Measurements from ENCODE around the gene SEC11A.
A peak's percentile ranks its signal among the peaks of the same experiment; 100 is the strongest.

SEC11A gene

GRCh38 chr15:84634228-84634837 lies 81.6 kb downstream of the SEC11A start:
- DNase-seq, result no peak

GRCh38 chr15:84633311-84634227 lies 82.4 kb downstream of the SEC11A start:
- DNase-seq, result peak; percentile 47

GRCh38 chr15:84631706-84632272 lies 84.2 kb downstream of the SEC11A start:
- no peak for DNase-seq

DNA sequence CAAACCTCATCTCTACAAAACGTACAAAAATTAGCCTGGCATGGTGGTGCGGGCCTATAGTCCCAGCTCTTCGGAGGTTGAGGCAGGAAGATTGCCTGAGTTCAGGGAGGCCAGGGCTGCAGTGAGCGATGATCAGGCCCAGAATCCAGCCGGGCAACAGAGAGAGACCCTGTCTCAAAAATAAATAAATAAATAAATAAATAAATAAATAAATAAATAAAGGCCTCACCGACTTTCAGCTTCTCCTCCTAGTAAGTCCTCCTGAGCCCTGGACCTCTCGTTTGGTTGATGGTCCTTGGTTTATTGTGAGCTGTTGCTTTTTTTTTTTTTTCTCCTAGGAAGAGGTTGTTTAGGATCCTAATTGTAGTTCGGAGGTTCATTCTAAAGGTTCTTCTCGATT lies 86.9 kb downstream of the SEC11A start:
- DNase-seq, result no peak

DNA sequence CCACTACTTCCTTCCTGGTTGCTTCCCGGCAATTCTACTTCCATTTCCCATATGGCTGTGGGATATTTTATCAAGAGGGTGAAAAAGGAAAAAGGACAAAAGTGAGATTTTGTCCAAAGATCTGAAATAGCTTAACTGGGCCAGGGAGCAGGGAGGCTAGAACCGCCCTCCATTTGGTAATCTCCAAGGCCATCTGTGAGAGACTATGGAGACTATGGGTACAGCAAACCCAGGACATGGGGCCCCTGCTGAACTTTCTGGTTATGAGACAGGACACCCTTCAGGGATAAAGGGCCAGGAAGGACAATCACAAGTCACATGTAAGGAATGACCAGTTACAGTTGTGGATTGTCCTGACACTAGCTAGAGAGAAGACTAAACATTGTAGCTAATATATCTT lies 90.8 kb downstream of the SEC11A start:
- DNase-seq, result no peak

DNA sequence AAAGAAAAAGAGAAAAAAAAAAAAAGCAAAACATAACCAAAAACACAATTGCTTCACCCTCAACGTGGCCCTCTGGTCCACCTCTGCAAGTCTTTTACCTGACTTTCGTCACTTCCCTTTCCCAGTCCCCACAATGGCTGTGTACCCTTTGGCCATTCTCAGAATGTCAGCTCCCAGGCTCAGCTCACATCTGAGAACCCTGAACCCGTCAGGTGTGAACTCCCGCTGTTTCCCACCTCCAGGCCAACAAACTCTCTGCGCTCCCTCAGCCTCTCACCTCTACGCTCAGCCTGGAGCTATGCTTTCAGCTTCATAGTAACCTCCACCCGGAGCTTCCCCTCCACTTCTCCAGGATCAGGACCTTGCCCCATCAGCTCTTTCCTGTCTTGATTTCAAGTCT lies 91.6 kb downstream of the SEC11A start:
- DNase-seq, result no peak

- no peak for DNase-seq
These were observed 94.5 kb downstream of the SEC11A start for GRCh38 chr15:84621358-84621979.

DNA sequence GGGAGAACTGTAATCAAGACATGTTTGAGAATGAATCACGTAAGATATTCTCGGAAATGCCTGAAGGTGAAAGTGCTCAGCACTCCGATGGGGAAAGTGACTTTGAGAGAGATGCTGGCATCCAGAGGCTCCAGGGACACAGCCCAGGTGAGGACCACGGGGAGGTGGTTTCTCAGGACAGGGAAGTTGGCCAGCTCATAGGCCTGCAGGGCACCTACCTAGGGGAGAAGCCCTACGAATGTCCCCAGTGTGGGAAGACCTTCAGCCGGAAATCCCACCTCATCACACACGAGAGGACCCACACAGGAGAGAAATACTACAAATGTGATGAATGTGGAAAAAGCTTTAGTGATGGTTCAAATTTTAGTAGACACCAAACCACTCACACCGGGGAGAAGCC lies 95.3 kb downstream of the SEC11A start:
- no peak for DNase-seq

All from amniotic stem cell (primary cell).